Activated naive CD4-positive, alpha-beta T cell treated with anti-CD3 and anti-CD28 coated beads for 36 hours (primary cell): ENCODE data around the gene CLSTN3. TPM values are rescaled to one million over a fixed set of nuclear protein-coding genes. Genes with fewer than 3 reads are reported as not detected.

Experiments used
- CTCF ChIA-PET: fragments of 350-600 bp; sonication (Branson Sonifier 250); formaldehyde crosslinking; loops from one replicate; lab custom pipeline; 2021; ENCODE audit warnings: antibody characterized with exemption; lab: Charles Lee
- DNase-seq: peaks from one replicate; pipeline ENCODE4 v3.0.0-alpha.2; 2020
- H3K27ac Mint-ChIP-seq: one replicate; pipeline ENCODE4 v1.8.0; 2021; ENCODE audit warnings: mild to moderate bottlenecking, mixed read lengths
- H3K27me3 Mint-ChIP-seq: one replicate; pipeline ENCODE4 v1.8.0; 2021; ENCODE audit warnings: low read depth, mixed read lengths
- H3K36me3 Mint-ChIP-seq: one replicate; pipeline ENCODE4 v1.8.0; 2021; ENCODE audit warnings: low read depth, mixed read lengths
- H3K4me1 Mint-ChIP-seq: one replicate; pipeline ENCODE4 v1.8.0; 2021; ENCODE audit warnings: low read depth, mixed read lengths
- H3K4me3 Mint-ChIP-seq: one replicate; pipeline ENCODE4 v1.8.0; 2021; ENCODE audit warnings: mild to moderate bottlenecking, moderate library complexity, mixed read lengths
- H3K9me3 Mint-ChIP-seq: one replicate; pipeline ENCODE4 v1.8.0; 2021; ENCODE audit warnings: mixed read lengths
- intact Hi-C: fragments of 100-400 bp; cut with micrococcal nuclease; formaldehyde crosslinking; loops from one replicate; pipeline ENCODE4 v1.15.1; 2023
- total RNA-seq, 2 experiments: library from RNA; stranded (reverse); gene quantifications; one replicate each; pipeline ENCODE4 v1.2.3, GENCODE V29; 2021

CLSTN3 gene
- 10 to 100 TPM; 18.3 to 21.8 TPM for total RNA-seq

- intact Hi-C loops, result loop anchor here (1.0 to 5.0 kb wide), 3 partner anchors 22 to 512 kb away; partner anchors contain the start of gene PEX5
- H3K4me3 Mint-ChIP-seq, result peak within 1 kb of the TSS; percentile 82
- H3K9me3 Mint-ChIP-seq, result no peaks in the 10 kb centered on the region
Measured at GRCh38 chr12:7129872-7130691, at the start of gene CLSTN3. CLSTN3 (plus strand) TSS chr12:7130371; CDS start chr12:7130649, 278 bp downstream.

DNA sequence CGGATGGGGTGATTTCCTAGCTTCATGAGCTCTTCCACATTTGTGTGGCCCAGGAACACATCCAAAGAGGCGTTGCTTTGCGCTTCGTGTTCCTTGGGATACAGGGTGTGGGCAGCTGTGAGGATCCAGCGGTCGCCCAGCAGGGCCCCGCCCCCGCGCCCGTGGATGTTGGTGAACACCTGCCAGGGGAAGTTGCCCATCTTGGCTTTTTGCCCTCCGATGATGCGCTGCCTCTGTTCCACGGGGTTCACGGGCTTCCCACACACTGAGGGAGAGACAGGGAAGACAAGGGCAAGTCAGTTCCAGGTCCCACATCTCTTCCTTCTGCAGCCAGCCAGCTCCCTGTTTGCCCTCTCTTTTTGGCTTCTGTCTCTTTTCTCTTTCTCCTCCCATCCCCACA is 49.1 kb upstream of the CLSTN3 start:
- CTCF ChIA-PET, result no interaction called here
- no peak overlapping the region for H3K4me3 Mint-ChIP-seq
- no peaks in the 10 kb centered on the region for H3K27me3 Mint-ChIP-seq
- intact Hi-C loops, result no loop called here
- peaks cover 4% of the 10 kb centered on the region for H3K9me3 Mint-ChIP-seq
- no peak for DNase-seq
- H3K27ac Mint-ChIP-seq, result no peak overlapping the region
- H3K4me1 Mint-ChIP-seq, result no peaks in the 10 kb centered on the region
- H3K36me3 Mint-ChIP-seq, result no peaks in the 10 kb centered on the region

More at GRCh38 chr12:7129872-7130691, at the start of gene CLSTN3:
- peak; percentile 87 for DNase-seq
- CTCF ChIA-PET, result interaction anchor here (0.9 to 1.0 kb wide), 2 partner anchors 12 to 19 kb away, joined by 3 to 5 read pairs; no protein-coding TSS in a partner anchor
- Mint-ChIP-seq H3K27ac (peak within 1 kb of the TSS; percentile 55), H3K36me3 (no peaks in the 10 kb centered on the region), H3K27me3 (no peaks in the 10 kb centered on the region), H3K4me1 (peaks cover 27% of the 10 kb centered on the region)

DNA sequence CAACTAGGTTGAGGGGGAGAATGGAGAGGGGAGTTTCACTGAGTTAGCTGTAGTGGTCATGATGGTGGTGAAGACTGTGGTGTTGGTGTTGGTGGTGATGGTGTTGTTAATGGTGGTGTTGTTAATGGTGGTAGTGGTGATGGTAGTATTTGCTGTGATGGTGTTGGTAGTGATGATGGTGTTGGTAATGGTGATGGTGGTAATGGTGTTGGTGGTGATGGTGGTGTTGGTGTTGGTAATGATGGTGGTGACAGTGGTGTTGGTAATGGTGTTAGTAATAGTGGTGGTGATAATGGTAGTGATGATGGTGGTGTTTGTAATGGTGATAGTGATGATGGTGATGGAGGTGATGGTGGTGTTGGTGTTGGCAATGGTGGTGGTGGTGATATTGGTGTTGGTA is 47.0 kb upstream of the CLSTN3 start:
- peaks cover 4% of the 10 kb centered on the region for H3K9me3 Mint-ChIP-seq
- no peaks in the 10 kb centered on the region for H3K36me3 Mint-ChIP-seq
- no peaks in the 10 kb centered on the region for H3K4me1 Mint-ChIP-seq
- DNase-seq, result no peak
- intact Hi-C loops, result no loop called here
- CTCF ChIA-PET, result no interaction called here
- no peak overlapping the region for H3K4me3 Mint-ChIP-seq
- no peaks in the 10 kb centered on the region for H3K27me3 Mint-ChIP-seq
- no peak overlapping the region for H3K27ac Mint-ChIP-seq

DNA sequence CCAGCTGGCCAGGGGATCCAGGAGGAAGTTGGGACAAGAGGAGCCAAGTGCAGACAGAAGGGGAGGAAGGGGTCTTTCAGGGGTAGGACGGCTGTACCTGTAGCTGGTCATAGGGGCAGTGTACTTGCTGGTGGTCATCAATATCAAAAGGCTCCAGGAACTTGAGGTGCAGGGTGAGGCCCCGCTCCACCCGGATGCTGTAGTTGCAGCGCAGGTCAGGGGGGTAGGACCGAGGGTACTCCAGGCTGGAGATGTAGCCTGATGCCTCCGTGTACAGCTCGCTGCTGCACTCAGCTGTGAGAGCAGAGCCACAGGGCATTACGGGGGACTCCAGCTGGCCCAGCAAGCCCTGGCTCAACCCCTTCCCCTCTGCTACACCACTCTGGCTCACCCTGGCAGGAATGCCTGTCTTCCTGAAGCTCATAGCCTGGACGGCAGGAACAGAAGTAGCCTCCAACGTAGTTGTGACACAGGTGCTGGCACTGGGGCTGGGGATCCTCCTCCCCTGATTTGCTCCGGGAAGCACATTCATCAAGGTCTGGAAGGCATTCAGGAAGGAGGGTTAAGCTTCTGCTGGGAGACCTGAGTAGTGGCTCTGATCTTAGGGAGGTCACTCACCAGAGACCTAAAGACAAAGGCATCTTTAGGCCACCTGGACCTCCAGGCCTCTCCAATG is 40.8 kb upstream of the CLSTN3 start:
- no peak for DNase-seq
- Mint-ChIP-seq H3K36me3 (no peaks in the 10 kb centered on the region), H3K27ac (no peak overlapping the region), H3K4me3 (no peak overlapping the region), H3K9me3 (no peaks in the 10 kb centered on the region), H3K4me1 (peaks cover 7% of the 10 kb centered on the region), H3K27me3 (no peaks in the 10 kb centered on the region)
- intact Hi-C loops, result no loop called here
- CTCF ChIA-PET, result interaction anchor here (1.4 to 1.5 kb wide), 2 partner anchors 10 to 21 kb away, joined by 4 to 6 read pairs; no protein-coding TSS in a partner anchor

DNA sequence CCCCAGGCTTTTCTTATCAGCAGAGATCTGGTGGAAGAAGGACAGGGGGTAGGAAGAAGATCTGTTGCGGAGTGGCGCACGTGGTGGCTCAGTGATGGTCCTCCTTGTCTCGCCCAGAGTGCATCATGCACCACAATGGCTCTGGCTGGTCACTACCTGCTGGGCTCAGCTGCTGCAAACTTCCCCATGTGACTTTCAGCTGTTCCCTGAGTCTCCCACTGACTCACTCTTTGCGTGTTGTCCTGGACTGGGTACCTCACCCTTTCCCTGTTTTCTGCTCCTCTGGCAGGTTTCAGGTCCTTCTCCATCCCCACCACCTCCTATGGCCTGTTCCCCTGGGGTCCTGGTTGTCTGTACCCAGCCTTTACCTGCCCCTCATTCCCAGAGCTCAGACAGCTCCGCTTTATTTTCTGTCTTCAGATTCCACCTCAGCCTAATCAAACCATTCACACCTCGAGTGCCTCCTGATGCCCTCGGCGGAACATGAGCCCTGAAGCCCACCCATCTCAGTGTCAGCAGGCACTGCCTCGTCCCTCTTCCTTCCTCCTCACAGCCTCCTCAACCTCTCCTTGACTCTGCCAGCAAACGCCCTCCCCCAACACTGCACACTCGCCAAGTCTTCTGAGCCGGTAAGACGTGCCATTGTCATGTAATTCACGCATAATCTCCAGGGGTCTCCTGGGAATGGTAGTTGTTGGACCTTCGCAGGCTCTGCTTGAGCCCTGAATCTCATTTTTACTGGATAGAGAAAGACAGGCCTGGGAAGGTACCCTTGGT is 39.8 kb upstream of the CLSTN3 start:
- Mint-ChIP-seq H3K27me3 (no peaks in the 10 kb centered on the region), H3K27ac (no peak overlapping the region), H3K9me3 (no peaks in the 10 kb centered on the region), H3K36me3 (no peaks in the 10 kb centered on the region), H3K4me1 (peaks cover 7% of the 10 kb centered on the region), H3K4me3 (no peak overlapping the region)
- CTCF ChIA-PET, result interaction anchor here (1.1 to 1.5 kb wide), 5 partner anchors 11 to 23 kb away, joined by 3 to 6 read pairs (median 4); no protein-coding TSS in a partner anchor
- no peak for DNase-seq
- intact Hi-C loops, result no loop called here

- Mint-ChIP-seq H3K27me3 (no peaks in the 10 kb centered on the region), H3K4me1 (peaks cover 7% of the 10 kb centered on the region), H3K36me3 (no peaks in the 10 kb centered on the region), H3K27ac (no peak overlapping the region), H3K4me3 (no peak overlapping the region), H3K9me3 (no peaks in the 10 kb centered on the region)
- CTCF ChIA-PET, result interaction anchor here (0.5 to 1.2 kb wide), 8 partner anchors 14 to 169 kb away, joined by 3 to 5 read pairs (median 3); no protein-coding TSS in a partner anchor
- intact Hi-C loops, result no loop called here
- DNase-seq, result no peak
Measured at GRCh38 chr12:7091171-7091570, 39.0 kb upstream of the CLSTN3 start.

GRCh38 chr12:7091660-7092228 is 38.4 kb upstream of the CLSTN3 start:
- Mint-ChIP-seq H3K27ac (no peak overlapping the region), H3K9me3 (no peaks in the 10 kb centered on the region), H3K4me3 (peak overlapping the region; percentile 73), H3K36me3 (no peaks in the 10 kb centered on the region), H3K27me3 (no peaks in the 10 kb centered on the region), H3K4me1 (peaks cover 7% of the 10 kb centered on the region)
- CTCF ChIA-PET, result interaction anchor here (0.5 to 2.7 kb wide), 10 partner anchors 11 to 170 kb away, joined by 3 to 30 read pairs (median 3); partner anchors contain the start of genes C12orf57, C1RL and RNU7-1
- DNase-seq, result no peak
- intact Hi-C loops, result loop anchor here (1.0 to 2.0 kb wide), 6 partner anchors 21 to 223 kb away; partner anchors contain the start of genes C12orf57, EMG1, LPCAT3 and PHB2

DNA sequence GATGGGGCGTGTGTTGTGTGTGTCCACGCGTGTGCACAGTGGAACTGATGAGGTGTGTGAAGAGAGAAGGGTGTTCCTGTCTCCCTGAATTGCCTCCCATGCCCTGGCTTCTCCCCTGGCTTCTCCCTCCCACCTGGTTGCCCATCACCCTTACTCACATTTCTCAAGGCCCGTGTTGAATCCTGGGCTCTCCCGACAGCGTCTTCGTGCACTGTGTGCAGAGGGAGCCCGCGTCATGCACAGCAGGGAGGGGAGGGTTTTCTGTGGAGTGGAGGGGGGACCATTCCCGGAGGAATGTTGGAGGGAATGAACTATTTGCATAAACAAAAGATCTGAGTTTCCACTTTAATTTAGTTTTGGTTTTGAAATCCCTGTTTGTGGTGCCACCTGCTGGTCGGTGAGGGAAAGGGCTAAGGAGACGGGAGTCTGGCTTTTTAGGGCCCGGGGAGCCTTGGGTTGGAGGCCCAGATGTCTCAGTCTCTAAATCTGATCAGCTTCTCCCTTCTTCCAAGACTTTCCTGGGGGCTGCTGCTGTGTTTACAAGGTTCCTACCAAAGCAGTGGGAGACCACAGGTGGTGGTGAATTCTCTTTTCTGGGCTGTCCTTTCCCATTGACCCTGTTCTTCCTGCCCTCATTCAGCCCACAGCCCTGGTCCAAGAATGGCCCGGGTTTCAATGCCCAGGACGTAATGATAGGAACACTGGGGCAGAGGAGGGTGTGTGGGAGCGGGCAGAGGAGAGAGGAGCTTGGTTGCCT is 37.8 kb upstream of the CLSTN3 start, which contains the start of gene C1R:
C1R (minus strand) TSS at position 217 of the 757 bp plus-strand sequence; CDS start at position 160, 57 bp downstream.
- no peaks in the 10 kb centered on the region for H3K36me3 Mint-ChIP-seq
- H3K4me1 Mint-ChIP-seq, result peaks cover 7% of the 10 kb centered on the region
- intact Hi-C loops, result loop anchor here (1.0 to 2.0 kb wide), 6 partner anchors 20 to 224 kb away; partner anchors contain the start of genes C12orf57, EMG1, LPCAT3 and PHB2
- CTCF ChIA-PET, result interaction anchor here (0.8 to 2.7 kb wide), 7 partner anchors 10 to 148 kb away, joined by 3 to 30 read pairs (median 5); partner anchors contain the start of genes C12orf57, C1RL and RNU7-1
- H3K4me3 Mint-ChIP-seq, result peak within 1 kb of the TSS; percentile 73
- no peaks in the 10 kb centered on the region for H3K27me3 Mint-ChIP-seq
- peak within 1 kb of the TSS; percentile 22 for H3K27ac Mint-ChIP-seq
- peak; percentile 83 for DNase-seq
- H3K9me3 Mint-ChIP-seq, result no peaks in the 10 kb centered on the region

DNA sequence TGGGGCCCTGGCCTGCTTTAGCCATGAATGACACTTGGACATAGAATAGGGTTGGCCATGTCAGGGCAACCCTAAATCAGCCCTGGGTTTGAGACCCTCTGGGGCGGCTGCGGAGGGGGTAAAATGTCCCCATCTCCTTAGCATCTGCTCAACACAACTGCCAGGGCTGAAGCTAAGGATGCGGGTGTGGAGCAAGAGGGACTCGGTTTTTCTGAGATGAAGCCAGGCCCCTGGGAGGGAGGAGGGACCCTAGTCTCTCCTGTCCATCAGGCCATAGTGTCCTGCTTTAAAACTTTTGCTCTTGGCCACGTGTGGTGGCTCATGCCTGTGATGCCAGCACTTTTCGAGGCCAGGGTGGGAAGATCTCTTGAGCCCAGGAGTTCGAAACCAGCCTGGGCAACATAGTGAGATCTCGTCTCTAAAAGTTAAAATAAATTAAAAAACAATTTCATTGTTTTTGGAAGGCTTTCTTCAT is 37.1 kb upstream of the CLSTN3 start:
- H3K9me3 Mint-ChIP-seq, result no peaks in the 10 kb centered on the region
- CTCF ChIA-PET, result interaction anchor here (0.8 to 2.7 kb wide), 7 partner anchors 10 to 149 kb away, joined by 3 to 30 read pairs (median 5); partner anchors contain the start of genes C12orf57, C1RL and RNU7-1
- no peak overlapping the region for H3K4me3 Mint-ChIP-seq
- H3K27ac Mint-ChIP-seq, result no peak overlapping the region
- DNase-seq, result no peak
- intact Hi-C loops, result loop anchor here (1.0 to 2.0 kb wide), 6 partner anchors 20 to 224 kb away; partner anchors contain the start of genes C12orf57, EMG1, LPCAT3 and PHB2
- no peaks in the 10 kb centered on the region for H3K27me3 Mint-ChIP-seq
- H3K4me1 Mint-ChIP-seq, result peaks cover 7% of the 10 kb centered on the region
- no peaks in the 10 kb centered on the region for H3K36me3 Mint-ChIP-seq

DNA sequence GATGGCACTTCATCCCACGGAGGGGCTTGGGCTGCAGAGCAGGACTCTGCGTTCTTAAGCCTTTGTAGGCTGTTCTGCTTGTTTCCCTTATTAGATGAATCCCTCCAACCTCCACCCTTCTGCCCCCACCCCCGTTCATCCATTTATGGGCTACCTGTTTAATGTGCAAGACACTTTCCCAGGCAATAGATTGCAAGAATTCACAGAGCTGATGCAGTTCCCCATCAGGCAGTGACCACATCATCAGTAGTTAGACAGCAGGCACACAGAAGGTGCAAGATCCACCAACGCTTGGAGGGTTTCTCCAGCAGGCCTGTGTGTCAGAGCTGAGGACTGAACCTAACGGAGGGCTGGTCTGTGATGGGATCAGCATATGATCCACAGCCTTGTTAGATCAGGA is 36.7 kb upstream of the CLSTN3 start:
- Mint-ChIP-seq H3K27me3 (no peaks in the 10 kb centered on the region), H3K27ac (no peak overlapping the region), H3K4me3 (no peak overlapping the region), H3K4me1 (peaks cover 7% of the 10 kb centered on the region), H3K36me3 (no peaks in the 10 kb centered on the region), H3K9me3 (no peaks in the 10 kb centered on the region)
- DNase-seq, result no peak
- CTCF ChIA-PET, result interaction anchor here (1.9 to 2.7 kb wide), 3 partner anchors 9 to 20 kb away, joined by 5 to 30 read pairs (median 8); partner anchors contain the start of gene C1RL
- intact Hi-C loops, result loop anchor here (2.0 kb wide), 3 partner anchors 19 to 225 kb away; partner anchors contain the start of genes EMG1 and PHB2
